K562 (cell line): ENCODE results near the gene TP53BP1. TPM values are rescaled to one million over a fixed set of nuclear protein-coding genes. Genes with fewer than 3 reads are reported as not detected.

Source experiments
- COPS2 ChIP-seq: fragments of 450-650 bp; conservative IDR thresholded peaks from 2 replicates; pipeline ENCODE4 v1.6.1; 2016; ENCODE audit warnings: mild to moderate bottlenecking, moderate library complexity
- CREB3 ChIP-seq: fragments of 450-650 bp; conservative IDR thresholded peaks from 2 replicates; pipeline ENCODE4 v1.6.1; 2016; ENCODE audit warnings: missing genetic modification characterization, low read depth, mild to moderate bottlenecking, missing compliant biosample characterization, moderate library complexity
- MBD2 ChIP-seq: sonication (generic); IDR thresholded peaks from 2 replicates; pipeline ENCODE4 v1.6.1; 2016; ENCODE audit warnings: low read depth, borderline replicate concordance
- MCM7 ChIP-seq, 2 experiments: fragments of 450-650 bp; IDR thresholded peaks; 2 replicates each; pipeline ENCODE4 v1.6.1; 2016 to 2018
- POLR2B ChIP-seq: fragments of 450-650 bp; IDR thresholded peaks from 2 replicates; pipeline ENCODE4 v1.6.1; 2018; ENCODE audit warnings: low read depth; ENCODE audit not compliant: partially characterized antibody
- PTRF ChIP-seq: fragments of 450-650 bp; IDR thresholded peaks from 2 replicates; pipeline ENCODE4 v1.6.1; 2016; ENCODE audit warnings: mild to moderate bottlenecking, missing genetic modification characterization, missing compliant biosample characterization
- RBM15 ChIP-seq: fragments of 200-400 bp; formaldehyde crosslinking; IDR thresholded peaks from 2 replicates; pipeline ENCODE4 v1.6.1; 2018; ENCODE audit warnings: mild to moderate bottlenecking, low read length, moderate library complexity; ENCODE audit not compliant: insufficient read depth
- SMARCE1 ChIP-seq: fragments of 450-650 bp; IDR thresholded peaks from 2 replicates; pipeline ENCODE4 v1.7.1; 2016; ENCODE audit warnings: mild to moderate bottlenecking
- TAF9B ChIP-seq: fragments of 450-650 bp; IDR thresholded peaks from 2 replicates; pipeline ENCODE4 v1.6.1; 2018; ENCODE audit warnings: mild to moderate bottlenecking; ENCODE audit not compliant: partially characterized antibody
- WHSC1 ChIP-seq: IDR thresholded peaks from one replicate; pipeline ENCODE4 v1.6.1; 2012; ENCODE audit warnings: low read length, control low read depth, inconsistent platforms
- ZNF407 ChIP-seq: fragments of 450-650 bp; IDR thresholded peaks from 2 replicates; pipeline ENCODE4 v1.6.1; 2016; ENCODE audit warnings: low read depth
- polyA plus RNA-seq, 8 experiments: library from polyadenylated mRNA; depleted of rRNA in 4 of 8; stranded (reverse) in 5 of 8; unstranded in 3 of 8; fragments of >200 nt; fragmentation: Nextera tagmentation in 2 of 8; fragmentation: Illumina TruSeq in 1 of 8; extraction: Ambion mirVana in 2 of 8; extraction: Trizol in 1 of 8; gene quantifications; 2 replicates each; pipeline versions ENCODE4 v1.2.1 to v1.2.3, GENCODE V29; 2011 to 2014; ENCODE audit warnings: inconsistent platforms in 1 of 8, missing spikeins in 1 of 8
- total RNA-seq, 7 experiments: library from RNA; depleted of rRNA in 6 of 7; stranded (reverse); fragments of >200 nt in 6 of 7; fragmentation: Illumina TruSeq in 2 of 7; extraction: Trizol in 2 of 7; gene quantifications; 2 replicates each; pipeline versions ENCODE4 v1.2.1 to v1.2.3, GENCODE V29; 2011 to 2021; ENCODE audit warnings: low replicate concordance in 1 of 7

TP53BP1 gene
- total and polyA plus RNA-seq, 9 of the 15 experiments (the other 6 are each of a cell fraction or from before 2014, with no cell fraction given), result 5.7 to 63.3 (median 30.9) TPM

- TF ChIP-seq ZNF407 (no peak), SMARCE1 (no peak), WHSC1 (no peak), TAF9B (no peak), MBD2 (peak; percentile 94), CREB3 (no peak), POLR2B (peak; percentile 68), RBM15 (no peak), MCM7 (IDR thresholded peaks at IDR 0.05) (no peak), PTRF (tag) (no peak), COPS2 (no peak)
Observed at GRCh38 chr15:43492673-43493601, at the start of gene TP53BP1 (continued).
